A549 (cell line): ENCODE data around the gene ARHGAP26. TPM values are rescaled to one million over a fixed set of nuclear protein-coding genes. Genes with fewer than 3 reads are reported as not detected.

Source experiments
- ATAC-seq, 2 experiments: fragments of 200-7000 bp in 1 of 2; fragments of >200 bp in 1 of 2; cut with Nextera tagmentation in 1 of 2; cut with Tn5 transposase in 1 of 2; 3 replicates each; pipeline versions ENCODE4 v1.8.0 to v1.9.1; 2018 to 2020; ENCODE audit warnings: mild to moderate bottlenecking in 1 of 2, moderate library complexity in 1 of 2
- CTCF ChIA-PET: fragments of 300-600 bp; sonication (Branson Sonifier 250); formaldehyde crosslinking; extraction: SDS; loops from one replicate; lab custom pipeline; 2021; ENCODE audit warnings: antibody characterized with exemption, inconsistent platforms; lab: Yijun Ruan, JAX
- POLR2A ChIA-PET: fragments of 350-600 bp; formaldehyde crosslinking; extraction: SDS; loops from one replicate; lab custom pipeline; 2021; ENCODE audit warnings: antibody characterized with exemption, inconsistent platforms; lab: Yijun Ruan, JAX
- DNase-seq, 2 experiments: peaks; one replicate each; pipeline versions ENCODE4 v3.0.0 to v3.0.0-alpha.2; 2011 to 2016; ENCODE audit warnings: low read depth in 1 of 2, low spot score in 1 of 2
- FAIRE-seq: peaks from 2 replicates; lab custom pipeline; 2011; peaks lifted over from hg19 to GRCh38; lab: Jason Lieb, UNC
- H3K27ac ChIP-seq, 2 experiments: fragments of >200 bp; sonication (Bioruptor Twin); formaldehyde crosslinking; 3 replicates each; pipeline ENCODE4 v1.5.1; 2016 to 2017
- H3K4me1 ChIP-seq: fragments of >200 bp; sonication (Bioruptor Twin); formaldehyde crosslinking; 3 replicates; pipeline ENCODE4 v1.6.1; 2016
- H3K4me2 ChIP-seq: fragments of >200 bp; sonication (Bioruptor Twin); formaldehyde crosslinking; 3 replicates; pipeline ENCODE4 v1.6.1; 2016
- H3K4me3 ChIP-seq: fragments of >200 bp; sonication (Bioruptor Twin); formaldehyde crosslinking; 3 replicates; pipeline ENCODE4 v1.5.1; 2016
- H3K9me3 ChIP-seq: fragments of >200 bp; sonication (Bioruptor Twin); formaldehyde crosslinking; 3 replicates; pipeline ENCODE4 v1.6.1; 2016
- ATOH8 ChIP-seq: fragments of 250-450 bp; sonication (Bioruptor Pico); IDR thresholded peaks from 2 replicates; pipeline ENCODE4 v1.5.0; 2020; ENCODE audit warnings: low read depth, mild to moderate bottlenecking, moderate library complexity
- BCL3 ChIP-seq: fragments of >200 bp; sonication (Bioruptor Twin); formaldehyde crosslinking; IDR thresholded peaks from 3 replicates; pipeline ENCODE4 v1.6.1; 2016
- CEBPB ChIP-seq, 2 experiments: fragments of >200 bp in 1 of 2; sonication (Bioruptor Twin) in 1 of 2; formaldehyde crosslinking in 1 of 2; IDR thresholded peaks; 2 replicates each; pipeline ENCODE4 v1.6.1; 2012 to 2016
- CHD2 ChIP-seq: fragments of 150-350 bp; IDR thresholded peaks from 2 replicates; pipeline ENCODE4 v1.6.1; 2014; ENCODE audit warnings: low read length; ENCODE audit not compliant: partially characterized antibody
- FOSL2 ChIP-seq, 2 experiments: fragments of 450-650 bp in 1 of 2; fragments of >200 bp in 1 of 2; sonication (Bioruptor Twin) in 1 of 2; formaldehyde crosslinking; IDR thresholded peaks; 2 replicates each; pipeline versions ENCODE4 v1.5.0 to v1.6.1; 2016 to 2020; ENCODE audit warnings: mild to moderate bottlenecking in 1 of 2, moderate library complexity in 1 of 2
- FOXS1 ChIP-seq: fragments of 250-450 bp; sonication (Bioruptor Pico); IDR thresholded peaks from 2 replicates; pipeline ENCODE4 v1.5.0; 2020; ENCODE audit warnings: mild to moderate bottlenecking, moderate library complexity
- KDM5A ChIP-seq: fragments of 200-600 bp; sonication (generic); IDR thresholded peaks from 2 replicates; pipeline ENCODE4 v1.6.1; 2016; ENCODE audit warnings: antibody characterized with exemption, mild to moderate bottlenecking
- MAX ChIP-seq: IDR thresholded peaks from 2 replicates; pipeline ENCODE4 v1.6.1; 2012
- MAZ ChIP-seq: fragments of 150-350 bp; IDR thresholded peaks from 2 replicates; pipeline ENCODE4 v1.6.1; 2014; ENCODE audit warnings: antibody characterized with exemption, low read depth, low read length, borderline replicate concordance
- NFE2L2 ChIP-seq: fragments of 150-350 bp; conservative IDR thresholded peaks from 2 replicates; pipeline ENCODE4 v1.6.1; 2014; ENCODE audit warnings: low read length
- POLR2A ChIP-seq: IDR thresholded peaks from 2 replicates; pipeline ENCODE4 v1.6.1; 2012; ENCODE audit warnings: mild to moderate bottlenecking, low read length
- RARB ChIP-seq: fragments of 250-450 bp; sonication (Bioruptor Pico); IDR thresholded peaks from 2 replicates; pipeline ENCODE4 v1.8.0; 2021; ENCODE audit warnings: mild to moderate bottlenecking, moderate library complexity
- RCOR1 ChIP-seq: fragments of 150-350 bp; IDR thresholded peaks from 2 replicates; pipeline ENCODE4 v1.6.1; 2014; ENCODE audit warnings: antibody characterized with exemption, low read length, low read depth
- REST ChIP-seq: fragments of 200-600 bp; sonication (generic); IDR thresholded peaks from 2 replicates; pipeline ENCODE4 v1.6.1; 2016; ENCODE audit warnings: antibody characterized with exemption, mild to moderate bottlenecking, moderate library complexity
- RNF2 ChIP-seq: fragments of 200-600 bp; sonication (generic); IDR thresholded peaks from 2 replicates; pipeline ENCODE4 v1.6.1; 2016; ENCODE audit warnings: low read depth, mild to moderate bottlenecking, antibody characterized with exemption, moderate library complexity, borderline replicate concordance
- TFCP2L1 ChIP-seq: fragments of 250-450 bp; sonication (Bioruptor Pico); IDR thresholded peaks from 2 replicates; pipeline ENCODE4 v1.5.0; 2021; ENCODE audit warnings: mild to moderate bottlenecking
- USF2 ChIP-seq: fragments of 450-650 bp; IDR thresholded peaks from 2 replicates; pipeline ENCODE4 v1.6.1; 2014; ENCODE audit warnings: antibody characterized with exemption
- ZC3H11A ChIP-seq: fragments of 450-650 bp; IDR thresholded peaks from 2 replicates; pipeline ENCODE4 v1.6.1; 2014; ENCODE audit warnings: antibody characterized with exemption, mild to moderate bottlenecking
- ZFP36 ChIP-seq: fragments of 450-650 bp; IDR thresholded peaks from 2 replicates; pipeline ENCODE4 v1.6.1; 2014; ENCODE audit warnings: borderline replicate concordance; ENCODE audit not compliant: partially characterized antibody
- WGBS: methylation state at CpG from one replicate; pipeline ENCODE4 v1.1.6; 2017; ENCODE audit errors: missing lambda C conversion rate; 5-methylcytosine and 5-hydroxymethylcytosine counted together
- polyA plus RNA-seq, 4 experiments: library from polyadenylated mRNA; depleted of rRNA in 3 of 4; stranded (reverse); fragments of >200 nt; fragmentation: RNase III in 1 of 4; extraction: RNeasy Plus Mini Kit Qiagen cat#74134 plus additional on column Dnase treatment in 1 of 4; gene quantifications; 2 replicates in 3 of 4; 3 replicates in 1 of 4; pipeline ENCODE4 v1.2.3, GENCODE V29; 2011 to 2017

The ARHGAP26 gene
- polyA plus RNA-seq, 2 of the 4 experiments (the other 2 are of a cell fraction): 6.6 to 19.1 TPM

- no peak overlapping the region for H3K27ac ChIP-seq
- H3K9me3 ChIP-seq: no peaks in the 10 kb centered on the region
- ChIA-PET POLR2A (no interaction called here), CTCF (interaction anchor here (1.4 kb wide), 1 partner anchor 14 kb away, joined by 4 read pairs; no protein-coding TSS in a partner anchor)
- DNase-seq (no peak), ATAC-seq (no peak), FAIRE-seq (no peak)
- TF ChIP-seq USF2: no peak
- no peak for TF ChIP-seq CHD2
- TF ChIP-seq POLR2A: no peak
- TF ChIP-seq ATOH8: no peak
- TF ChIP-seq CEBPB (IDR thresholded peaks at IDR 0.05): no peak
- no peak for TF ChIP-seq RNF2
- TF ChIP-seq TFCP2L1 (CRISPR knock-in tag): no peak
- no peak for TF ChIP-seq MAZ
- TF ChIP-seq MAX: no peak
- no peak for TF ChIP-seq KDM5A
- no peak for TF ChIP-seq ZC3H11A
- TF ChIP-seq REST: no peak
- TF ChIP-seq BCL3: no peak
- no peak for TF ChIP-seq RCOR1
- 88% methylated on average over 3 of the region's 3 CpGs for WGBS
- H3K4me2 ChIP-seq: no peak overlapping the region
- H3K4me1 ChIP-seq: no peaks in the 10 kb centered on the region
- no peak overlapping the region for H3K4me3 ChIP-seq
Observed at GRCh38 chr5:143188692-143189091, 418.5 kb downstream of the ARHGAP26 start.

- Histone ChIP-seq H3K9me3 (no peaks in the 10 kb centered on the region), H3K4me3 (no peak overlapping the region), H3K4me1 (peaks cover 8% of the 10 kb centered on the region; the same call in 2 of the 3 replicates), H3K27ac (no peak overlapping the region), H3K4me2 (no peak overlapping the region)
- FAIRE-seq (no peak), ATAC-seq (no peak), DNase-seq (no peak)
- CTCF ChIA-PET: no interaction called here
- 94% methylated on average over 3 of the region's 3 CpGs for WGBS
- POLR2A ChIA-PET: no interaction called here
- TF ChIP-seq RARB (CRISPR knock-in tag): no peak
Observed at GRCh38 chr5:143190260-143190810, 420.2 kb downstream of the ARHGAP26 start.

GRCh38 chr5:143191720-143192119 lies 421.5 kb downstream of the ARHGAP26 start:
- H3K4me1 ChIP-seq: peaks cover 10% of the 10 kb centered on the region; the same call in 2 of the 3 replicates
- WGBS: 97% methylated on average over 4 of the region's 4 CpGs
- no peak overlapping the region for H3K4me3 ChIP-seq
- FAIRE-seq (no peak), ATAC-seq (no peak), DNase-seq (no peak)
- no peak overlapping the region for H3K4me2 ChIP-seq
- TF ChIP-seq FOXS1 (no peak), NFE2L2 (no peak), ATOH8 (no peak), ZFP36 (no peak), USF2 (no peak), FOSL2 (IDR thresholded peaks at IDR 0.05) (no peak), FOSL2 (CRISPR knock-in tag; IDR thresholded peaks at IDR 0.05) (no peak), RCOR1 (no peak)
- no peak overlapping the region for H3K27ac ChIP-seq
- ChIA-PET CTCF (no interaction called here), POLR2A (no interaction called here)
- H3K9me3 ChIP-seq: no peaks in the 10 kb centered on the region
